HG03196 (cell line): ENCODE results near the gene PPP2R5C.

ENCODE experiments used
- ATAC-seq: cut with Tn5 transposase; IDR thresholded peaks from one replicate; pipeline ENCODE4 v1.9.1; 2021; ENCODE audit not compliant: unreplicated experiment

PPP2R5C gene

DNA sequence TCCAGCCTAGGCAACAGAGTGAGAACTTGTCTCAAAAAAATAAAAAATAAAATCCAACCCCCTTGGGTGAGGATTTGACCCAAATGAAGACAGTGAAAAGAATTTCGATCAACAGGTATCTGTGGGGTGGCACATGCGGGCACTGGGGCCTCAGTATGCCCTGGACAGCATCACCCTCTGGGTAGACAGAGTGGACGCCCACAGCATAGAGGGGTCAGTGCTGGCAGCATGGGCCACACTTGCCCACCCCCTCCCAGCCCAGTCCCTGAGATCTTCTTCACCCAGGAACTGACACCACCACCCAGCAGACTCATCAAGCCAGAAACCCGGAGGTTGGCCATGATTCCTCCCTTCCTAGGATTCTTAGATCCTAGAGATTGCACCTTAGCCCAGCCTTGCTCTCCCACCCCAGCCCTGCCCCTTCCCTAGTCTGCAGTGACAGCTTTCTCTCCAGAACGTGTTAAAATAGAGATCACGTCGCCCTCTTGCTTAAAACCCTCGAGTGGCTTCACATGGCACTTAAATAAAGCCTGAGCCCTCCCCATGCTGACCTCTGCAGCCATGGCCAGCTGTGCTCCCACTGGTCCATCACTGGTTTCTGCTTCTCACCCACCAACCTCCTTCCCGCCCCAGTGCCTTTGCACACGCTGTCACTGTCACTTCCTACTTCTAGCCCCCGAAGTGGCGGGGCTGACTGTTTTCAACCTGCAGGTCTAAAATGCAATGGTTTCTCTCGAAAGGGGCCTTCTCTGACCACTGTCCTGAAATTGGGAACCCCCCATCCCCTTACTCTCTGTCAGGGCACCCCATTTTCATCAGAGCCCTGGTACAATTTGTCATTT, 176.6 kb downstream of the PPP2R5C start:
- ATAC-seq = no peak

DNA sequence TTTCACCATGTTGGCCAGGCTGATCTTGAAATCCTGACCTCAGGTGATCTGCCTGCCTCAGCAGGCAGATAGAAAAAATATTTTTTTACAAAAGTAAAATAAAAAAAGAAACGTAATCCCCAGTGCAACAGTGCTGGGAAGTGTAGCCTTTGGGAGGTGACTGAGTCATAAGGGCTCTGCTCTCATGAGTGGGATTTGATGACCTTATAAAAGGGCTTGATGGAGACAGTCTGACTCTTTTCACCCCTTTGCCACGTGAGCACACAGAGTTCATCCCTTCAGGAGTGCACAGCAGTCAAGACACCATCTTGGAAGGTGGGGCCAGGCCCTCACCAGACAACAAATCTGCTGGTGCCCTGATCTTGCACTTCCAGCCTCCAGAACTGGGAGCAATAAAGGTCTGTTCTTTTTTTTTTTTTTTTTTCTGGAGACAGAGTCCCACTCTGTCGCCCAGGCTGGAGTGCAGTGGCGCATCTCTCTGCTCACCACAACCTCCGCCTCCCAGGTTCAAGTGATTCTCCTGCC, 178.2 kb downstream of the PPP2R5C start:
- no peak for ATAC-seq

DNA sequence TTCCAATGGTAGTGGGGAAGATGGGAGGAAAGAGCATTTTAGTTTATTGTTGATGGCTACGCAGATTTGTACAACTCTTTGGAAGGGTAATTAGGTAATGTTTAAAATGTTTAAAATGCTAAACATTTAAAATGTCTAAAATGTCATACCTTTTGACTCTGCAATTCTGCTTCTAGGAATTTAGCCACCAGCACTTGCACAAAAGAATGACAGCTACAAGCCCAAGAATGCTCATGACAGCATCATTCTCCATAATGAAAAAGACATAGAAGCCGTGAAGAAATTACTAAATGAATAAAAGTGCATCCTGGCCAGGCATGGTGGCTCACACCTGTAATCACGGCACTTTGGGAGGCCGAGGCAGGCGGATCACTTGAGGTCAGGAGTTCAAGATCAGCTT, 182.9 kb downstream of the PPP2R5C start:
- no peak for ATAC-seq

DNA sequence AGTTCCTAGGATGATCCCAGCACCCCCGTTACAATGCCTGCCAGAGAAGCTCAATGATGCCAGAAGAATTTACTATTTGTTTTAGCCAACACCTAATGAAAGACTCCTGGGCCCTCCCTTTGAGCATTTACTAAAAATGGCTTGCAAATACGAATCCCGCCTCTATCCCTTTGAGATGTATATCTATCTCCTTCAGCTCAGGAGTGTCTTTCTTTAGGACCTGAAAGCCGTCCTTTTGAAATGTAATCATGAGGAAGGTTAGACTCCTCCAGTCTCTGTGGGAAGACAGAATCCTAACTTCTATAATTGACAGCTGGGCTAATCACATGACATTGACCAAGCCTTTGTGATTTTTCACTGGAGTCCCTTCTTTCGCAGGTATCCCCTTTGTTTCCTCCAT, 183.7 kb downstream of the PPP2R5C start:
- no peak for ATAC-seq

DNA sequence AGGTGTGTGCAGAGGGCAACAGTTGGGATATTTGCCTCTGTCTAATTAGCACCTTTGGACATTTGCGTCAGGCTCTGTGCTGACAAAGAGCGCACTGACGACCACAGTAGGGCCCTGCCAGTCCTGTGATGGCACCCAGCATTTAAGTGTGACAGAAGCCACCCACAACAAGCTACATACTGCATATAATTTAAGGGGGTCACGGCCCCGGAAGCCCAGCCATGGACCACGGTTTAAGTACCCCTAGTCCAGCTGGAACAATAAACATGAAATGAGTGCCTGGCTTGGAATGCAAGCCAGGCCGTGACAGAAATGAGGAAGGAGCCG, 186.0 kb downstream of the PPP2R5C start:
- no peak for ATAC-seq

DNA sequence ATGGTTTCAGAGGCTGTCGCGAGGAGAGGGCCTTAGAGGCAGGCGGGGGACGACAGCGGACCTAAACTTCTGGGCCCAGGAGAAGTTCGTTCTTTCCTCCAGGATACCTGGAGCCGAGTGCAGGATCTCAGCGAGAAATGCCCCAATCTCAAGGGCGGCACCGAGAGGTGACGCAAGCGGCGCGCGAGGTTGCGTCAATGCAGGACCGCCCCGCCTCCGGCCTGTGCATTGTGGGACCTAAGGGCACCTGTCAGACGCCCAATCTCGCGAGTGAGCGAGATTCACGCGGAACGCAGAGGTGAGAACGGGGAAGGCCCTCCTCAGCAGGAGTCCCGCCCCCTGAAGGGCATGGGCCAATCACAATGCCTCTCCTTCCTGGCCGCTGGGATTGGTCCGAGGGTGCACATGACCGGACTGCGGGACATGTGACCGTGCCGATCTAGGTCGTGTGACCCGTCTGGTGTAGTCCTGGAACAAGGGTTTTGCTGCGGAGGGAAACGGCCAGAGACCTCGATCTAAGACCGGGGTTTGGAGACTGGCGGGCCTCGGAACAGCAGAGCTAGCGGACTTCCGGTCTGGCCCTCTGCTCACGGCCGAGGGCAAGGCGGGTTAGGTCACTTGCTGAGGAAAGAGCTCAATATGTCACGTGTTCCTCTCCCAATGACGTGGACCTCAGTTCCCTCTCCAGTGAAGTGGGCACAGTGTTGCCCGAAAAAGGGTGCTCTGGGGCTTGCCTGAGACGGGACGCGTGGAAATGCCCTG, 186.6 kb downstream of the PPP2R5C start:
- ATAC-seq = peak; percentile 96

GRCh38 chr14:101948666-101949216, 187.2 kb downstream of the PPP2R5C start:
- no peak for ATAC-seq

- ATAC-seq = no peak
Observed at GRCh38 chr14:101950100-101950499, 188.6 kb downstream of the PPP2R5C start.

DNA sequence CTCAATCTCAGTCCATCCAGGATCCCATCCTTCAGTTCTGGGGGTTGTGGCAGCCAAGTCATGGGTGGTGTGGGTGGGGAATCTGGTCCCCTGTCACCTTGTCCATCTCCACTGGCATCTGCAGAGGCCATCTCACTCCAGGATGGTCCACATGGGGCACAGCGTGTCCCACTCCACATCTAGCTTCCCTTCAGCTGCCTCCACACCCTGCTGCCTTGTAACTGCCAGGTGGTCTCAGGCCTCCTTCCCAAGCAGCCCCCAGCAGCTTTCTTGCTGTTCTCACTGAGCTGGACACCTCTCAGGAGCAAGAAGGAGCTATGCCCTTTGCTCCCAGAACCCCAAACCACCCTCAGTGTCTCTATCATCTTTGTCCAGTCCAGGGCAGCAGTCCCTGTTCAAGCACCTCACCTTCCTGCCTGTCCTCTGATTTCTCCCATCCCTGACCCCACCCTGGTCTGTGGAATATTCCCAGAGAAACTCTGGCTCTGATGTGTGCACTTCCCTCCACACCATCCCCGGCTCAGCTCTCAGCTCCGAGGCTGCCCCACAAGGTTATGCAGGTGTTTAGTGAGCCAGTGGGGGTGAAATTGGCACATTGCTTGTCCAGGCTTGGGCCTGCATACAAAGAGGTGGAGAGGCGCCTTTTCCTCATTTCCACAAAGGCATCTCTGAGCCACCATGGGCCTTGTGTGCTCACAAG, 189.2 kb downstream of the PPP2R5C start:
- no peak for ATAC-seq

DNA sequence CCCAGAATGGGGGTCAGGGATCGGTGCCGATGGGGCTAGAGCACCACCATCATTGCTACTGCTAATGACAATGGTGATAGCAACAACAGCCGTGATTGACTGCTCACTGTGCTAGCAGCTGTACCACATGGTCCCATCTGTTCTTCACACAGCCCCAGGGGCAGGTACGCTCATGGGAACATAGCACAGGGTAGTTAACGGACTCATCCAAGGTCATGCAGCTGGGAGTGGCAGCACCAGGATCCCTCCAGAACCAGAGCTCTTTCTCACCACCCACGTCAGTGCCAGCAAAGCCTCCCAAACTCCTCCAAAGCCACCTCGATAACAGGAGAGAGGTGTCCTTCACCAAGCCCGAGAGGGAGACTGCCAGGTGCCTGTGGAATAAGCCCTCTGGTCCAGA, 191.6 kb downstream of the PPP2R5C start:
- no peak for ATAC-seq

- no peak for ATAC-seq
Observed at GRCh38 chr14:101954501-101954900, 193.0 kb downstream of the PPP2R5C start.

GRCh38 chr14:101955695-101956161, 194.2 kb downstream of the PPP2R5C start:
- no peak for ATAC-seq

GRCh38 chr14:101956179-101956885, 194.8 kb downstream of the PPP2R5C start:
- ATAC-seq = no peak

GRCh38 chr14:101957406-101958234, 196.1 kb downstream of the PPP2R5C start:
- no peak for ATAC-seq

- ATAC-seq = no peak
Observed at GRCh38 chr14:101958418-101959180, 197.1 kb downstream of the PPP2R5C start.

DNA sequence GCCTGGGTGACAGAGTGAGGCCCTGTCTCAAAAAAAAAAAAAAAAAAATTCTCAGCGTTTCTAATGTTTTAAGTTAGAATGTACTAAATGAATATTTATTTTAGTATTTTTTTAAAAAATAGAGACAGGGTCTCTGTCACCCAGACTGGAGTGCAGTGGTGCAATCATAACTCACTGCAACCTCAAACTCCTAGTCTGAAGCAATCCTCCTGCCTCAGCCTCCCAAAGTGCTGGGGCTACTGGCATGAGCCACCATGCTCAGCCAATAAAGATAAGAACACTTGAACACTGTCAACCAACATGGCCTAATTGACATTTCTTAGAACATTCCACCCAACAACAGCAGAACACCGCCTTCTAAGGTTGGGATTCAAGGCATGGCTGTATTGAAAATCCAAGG, 197.8 kb downstream of the PPP2R5C start:
- ATAC-seq = no peak

- no peak for ATAC-seq
Observed at GRCh38 chr14:101960225-101960624, 198.7 kb downstream of the PPP2R5C start.

GRCh38 chr14:101961011-101961721, 199.7 kb downstream of the PPP2R5C start:
- ATAC-seq = no peak
